ENCODE measurements around the gene RTN4IP1.
"Not testable (repeated sequence)": the region's sequence is repeated elsewhere in the genome, so short reads cannot be mapped to it uniquely, and the experiment has no call there.

GRCh38 chr6:106559659-106560058, 69.6 kb downstream of the RTN4IP1 start:
- not testable (repeated sequence) for TF ChIP-seq CTCF (IDR thresholded peaks at IDR 0.05 in 4 of 5, conservative IDR thresholded peaks at IDR 0.05 in 1 of 5); POLR2A (IDR thresholded peaks at IDR 0.05)

Measured in gastrocnemius medialis (tissue), 4 donors.